Measurements from ENCODE around the gene MMP24.

GRCh38 chr20:35243317-35243716, 16.8 kb downstream of the MMP24 start:
- TF ChIP-seq EZH2 (IDR thresholded peaks at IDR 0.05; ENCODE audit: insufficient read depth, poor library complexity, severe bottlenecking), result no peak
- TF ChIP-seq EZH2phosphoT487 (IDR thresholded peaks at IDR 0.05; ENCODE audit: insufficient read depth, low read depth), result no peak
